Tibial nerve (tissue), 4 donors: ENCODE measurements around the gene SLC30A1. TPM values are rescaled to one million over a fixed set of nuclear protein-coding genes. Genes with fewer than 3 reads are reported as not detected.

Experiments used
- DNase-seq, 2 donors: peaks; one replicate each; pipeline ENCODE4 v3.0.0-alpha.2; 2019; ENCODE audit warnings: low spot score in 2 of 2
- H3K27ac ChIP-seq, 4 donors: fragments of 200-600 bp; sonication (generic) in 3 of 4; one replicate each; pipeline ENCODE4 v1.5.1; 2017 to 2019; ENCODE audit warnings: mild to moderate bottlenecking in 1 of 4
- H3K27me3 ChIP-seq, 2 donors: fragments of 200-600 bp; sonication (generic) in 1 of 2; one replicate each; pipeline versions ENCODE4 v1.5.1 to v1.6.0; 2017 to 2019
- H3K36me3 ChIP-seq, 3 donors: fragments of 200-600 bp; sonication (generic); one replicate each; pipeline ENCODE4 v1.5.1; 2018 to 2019
- H3K4me1 ChIP-seq, 4 donors: fragments of 200-600 bp; sonication (generic) in 3 of 4; one replicate each; pipeline ENCODE4 v1.5.1; 2017 to 2019
- H3K4me3 ChIP-seq, 4 donors: fragments of 200-600 bp; sonication (generic) in 3 of 4; one replicate each; pipeline ENCODE4 v1.5.1; 2017 to 2019; ENCODE audit warnings: mild to moderate bottlenecking in 1 of 4, moderate library complexity in 1 of 4
- H3K9me3 ChIP-seq, 4 donors: fragments of 200-600 bp; sonication (generic) in 3 of 4; one replicate each; pipeline ENCODE4 v1.5.1; 2017 to 2019
- EP300 ChIP-seq, 2 donors: sonication (generic); formaldehyde crosslinking; IDR thresholded peaks; one replicate each; pipeline ENCODE4 v1.6.1; 2017; ENCODE audit warnings: antibody characterized with exemption in 2 of 2, mild to moderate bottlenecking in 1 of 2
- POLR2A ChIP-seq, 2 donors: fragments of 450-650 bp; IDR thresholded peaks; one replicate each; pipeline ENCODE4 v1.6.1; 2017; ENCODE audit warnings: antibody characterized with exemption in 2 of 2, mild to moderate bottlenecking in 2 of 2, moderate library complexity in 2 of 2
- WGBS, 2 donors: methylation state at CpG; one replicate each; pipeline ENCODE4 v1.1.5; 2018; 5-methylcytosine and 5-hydroxymethylcytosine counted together
- total RNA-seq, 4 donors: library from RNA; depleted of rRNA; stranded (reverse); fragments of >200 nt; gene quantifications; one replicate each; pipeline ENCODE4 v1.1.0, GENCODE V29; 2016
- TF ChIP-seq, protein P1 (sequence below), 5 experiments: fragments of 200-600 bp in 3 of 5; fragments of 450-650 bp in 2 of 5; sonication (generic) in 3 of 5; IDR thresholded peaks; one replicate each; pipeline ENCODE4 v1.5.1; 2016 to 2019; ENCODE audit warnings: antibody characterized with exemption in 5 of 5, mild to moderate bottlenecking in 3 of 5, moderate library complexity in 2 of 5

The SLC30A1 gene
- total RNA-seq, 4 donors from 2014 or later = 11.7 to 17.9 (median 16.9) TPM

DNA sequence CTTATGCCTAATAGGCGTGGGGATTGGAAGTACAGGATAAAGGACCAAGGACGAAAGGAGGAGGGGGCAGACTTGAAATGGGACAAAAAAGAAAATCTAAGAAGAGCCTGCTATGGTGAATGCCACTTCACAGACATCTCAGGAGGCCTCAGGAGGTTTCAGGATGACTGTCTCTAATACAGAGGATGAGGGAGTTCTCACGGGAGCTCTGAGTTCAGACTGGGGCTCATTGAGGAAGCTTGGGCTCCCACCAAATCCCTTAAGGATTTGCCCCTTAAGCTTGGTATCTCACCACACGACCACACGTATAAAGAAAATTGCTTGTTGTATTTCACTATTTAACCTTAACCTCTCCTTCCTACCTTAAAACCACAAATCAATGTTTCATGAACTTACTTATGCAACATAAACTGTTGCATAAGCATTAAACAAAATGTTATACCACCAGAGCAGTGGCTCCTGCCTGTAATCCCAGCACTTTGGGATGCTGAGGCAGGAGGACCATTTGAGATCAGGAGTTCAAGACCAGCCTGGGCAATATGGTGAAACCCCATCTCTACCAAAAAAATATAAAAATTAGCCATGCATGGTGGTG, 12.4 kb downstream of the SLC30A1 start:
- Histone ChIP-seq H3K9me3 (no peaks in the 10 kb centered on the region), H3K4me3 (no peak overlapping the region), H3K27me3 (no peaks in the 10 kb centered on the region), H3K36me3 (no peaks in the 10 kb centered on the region), H3K27ac (no peak overlapping the region), H3K4me1 (no peaks in the 10 kb centered on the region)
- 66 to 74% methylated on average over 5 of the region's 5 CpGs for WGBS, 2 donors
- TF ChIP-seq EP300 (IDR thresholded peaks at IDR 0.05) (no peak), POLR2A (IDR thresholded peaks at IDR 0.05) (no peak)
- TF ChIP-seq, protein P1, sequence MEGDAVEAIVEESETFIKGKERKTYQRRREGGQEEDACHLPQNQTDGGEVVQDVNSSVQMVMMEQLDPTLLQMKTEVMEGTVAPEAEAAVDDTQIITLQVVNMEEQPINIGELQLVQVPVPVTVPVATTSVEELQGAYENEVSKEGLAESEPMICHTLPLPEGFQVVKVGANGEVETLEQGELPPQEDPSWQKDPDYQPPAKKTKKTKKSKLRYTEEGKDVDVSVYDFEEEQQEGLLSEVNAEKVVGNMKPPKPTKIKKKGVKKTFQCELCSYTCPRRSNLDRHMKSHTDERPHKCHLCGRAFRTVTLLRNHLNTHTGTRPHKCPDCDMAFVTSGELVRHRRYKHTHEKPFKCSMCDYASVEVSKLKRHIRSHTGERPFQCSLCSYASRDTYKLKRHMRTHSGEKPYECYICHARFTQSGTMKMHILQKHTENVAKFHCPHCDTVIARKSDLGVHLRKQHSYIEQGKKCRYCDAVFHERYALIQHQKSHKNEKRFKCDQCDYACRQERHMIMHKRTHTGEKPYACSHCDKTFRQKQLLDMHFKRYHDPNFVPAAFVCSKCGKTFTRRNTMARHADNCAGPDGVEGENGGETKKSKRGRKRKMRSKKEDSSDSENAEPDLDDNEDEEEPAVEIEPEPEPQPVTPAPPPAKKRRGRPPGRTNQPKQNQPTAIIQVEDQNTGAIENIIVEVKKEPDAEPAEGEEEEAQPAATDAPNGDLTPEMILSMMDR (IDR thresholded peaks at IDR 0.05) = no peak
- no peak for DNase-seq

DNA sequence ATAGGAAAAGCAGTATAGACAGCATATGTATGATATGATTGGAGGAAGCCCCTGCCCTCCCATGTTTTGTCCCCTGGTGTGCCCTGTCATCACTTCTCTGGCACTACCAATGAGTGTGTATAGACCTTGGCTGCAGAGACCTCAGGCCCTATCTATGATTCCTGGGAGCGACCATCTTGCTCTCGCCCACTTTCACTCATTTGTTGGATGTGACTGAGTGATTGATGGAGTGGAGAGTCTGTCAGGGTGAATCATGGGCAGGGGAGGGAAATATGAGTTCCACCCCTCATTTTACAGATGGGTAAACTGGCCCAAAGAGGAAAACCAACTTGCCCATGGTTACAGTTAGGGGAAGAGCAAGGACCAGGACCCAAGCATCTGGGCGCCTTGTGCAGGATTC, 14.9 kb downstream of the SLC30A1 start:
- Histone ChIP-seq H3K9me3 (no peaks in the 10 kb centered on the region), H3K4me1 (no peaks in the 10 kb centered on the region), H3K36me3 (no peaks in the 10 kb centered on the region), H3K27ac (no peak overlapping the region), H3K27me3 (no peaks in the 10 kb centered on the region), H3K4me3 (no peak overlapping the region)
- no peak for DNase-seq
- 81 to 90% methylated on average over 3 of the region's 3 CpGs for WGBS, 2 donors
- TF ChIP-seq EP300 (IDR thresholded peaks at IDR 0.05) (no peak), POLR2A (IDR thresholded peaks at IDR 0.05) (no peak)
- TF ChIP-seq, protein P1 (IDR thresholded peaks at IDR 0.05) = no peak

DNA sequence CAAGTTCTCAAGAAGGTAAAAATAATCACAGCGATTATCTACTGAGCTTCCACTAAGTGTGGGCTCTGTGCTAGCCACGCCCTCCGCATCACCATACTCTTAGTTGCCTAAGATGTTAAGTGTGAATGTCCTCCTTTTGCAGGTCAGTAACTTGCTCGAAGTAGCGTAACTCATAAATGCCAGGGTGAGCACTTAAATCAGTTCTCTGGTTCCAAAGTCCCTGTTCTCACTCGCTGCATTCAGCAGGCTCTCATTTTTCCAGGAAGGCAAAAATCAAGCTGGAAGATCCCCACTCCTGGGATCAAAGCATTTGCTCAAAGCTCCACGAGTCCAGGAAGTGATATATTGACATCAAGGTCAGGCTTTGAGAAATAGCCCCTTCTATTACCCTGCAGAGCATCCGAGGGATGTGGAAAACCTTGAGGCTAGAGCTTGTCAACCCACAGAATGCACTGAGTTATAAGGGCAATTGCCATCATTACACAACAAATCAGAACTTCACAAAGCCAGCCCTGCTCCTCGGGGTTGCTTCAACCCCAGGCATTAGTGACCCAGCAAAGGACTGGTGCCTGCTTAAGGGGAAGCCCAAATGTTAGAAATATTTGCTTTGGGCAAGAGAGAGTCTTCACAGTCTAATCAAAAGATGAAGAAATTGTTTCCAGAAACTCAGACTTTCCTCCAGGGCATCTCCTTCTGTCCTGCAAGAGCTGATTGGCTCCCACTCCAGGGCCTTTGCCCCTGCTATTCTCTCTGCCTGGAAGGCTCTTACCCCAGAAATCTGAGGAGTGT, 19.5 kb downstream of the SLC30A1 start:
- Histone ChIP-seq H3K27ac (no peak overlapping the region), H3K4me3 (no peak overlapping the region), H3K36me3 (no peaks in the 10 kb centered on the region), H3K9me3 (no peaks in the 10 kb centered on the region), H3K4me1 (no peaks in the 10 kb centered on the region), H3K27me3 (no peaks in the 10 kb centered on the region)
- TF ChIP-seq POLR2A (IDR thresholded peaks at IDR 0.05) (no peak), EP300 (IDR thresholded peaks at IDR 0.05) (no peak)
- TF ChIP-seq, protein P1 (IDR thresholded peaks at IDR 0.05) = no peak
- WGBS, 2 donors = 54 to 64% methylated on average over 9 of the region's 9 CpGs
- DNase-seq = no peak

DNA sequence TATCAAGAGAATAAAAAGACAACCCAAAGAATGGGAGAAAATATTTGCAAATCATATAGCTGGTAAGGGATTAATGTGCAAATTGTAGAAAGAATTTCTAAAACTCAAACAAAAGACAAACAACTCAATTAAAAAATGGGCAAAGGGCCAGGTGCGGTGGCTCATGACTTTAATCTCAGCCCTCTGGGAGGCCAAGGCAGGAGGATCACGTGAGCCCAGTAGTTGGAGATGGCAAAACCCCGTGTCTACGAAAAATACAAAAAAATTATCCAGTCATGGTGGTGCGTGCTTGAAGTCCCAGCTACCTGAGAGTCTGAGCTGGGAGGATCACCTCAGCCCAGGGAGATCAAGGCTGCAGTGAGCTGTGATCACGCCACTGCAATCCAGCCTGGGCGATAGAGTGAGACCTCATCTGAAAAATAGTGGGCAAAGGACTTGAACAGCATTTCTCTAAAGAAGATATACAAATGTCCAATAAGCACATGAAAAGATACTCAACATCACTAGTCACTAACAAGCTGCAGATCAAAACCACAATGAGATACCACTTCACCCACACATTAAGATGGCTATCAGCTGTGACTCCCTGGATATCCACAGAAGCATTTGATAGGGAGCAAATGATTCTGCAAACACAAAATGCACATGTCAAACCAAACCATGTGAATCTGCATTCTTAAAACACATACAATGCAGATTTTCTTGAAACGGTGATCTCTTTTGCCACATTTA, 20.9 kb downstream of the SLC30A1 start:
- H3K36me3 ChIP-seq = no peaks in the 10 kb centered on the region
- no peak for DNase-seq

More for the DNA sequence above, 20.9 kb downstream of the SLC30A1 start:
- WGBS, 2 donors = 83 to 90% methylated on average over 8 of the region's 8 CpGs
- Histone ChIP-seq H3K4me3 (no peak overlapping the region), H3K27ac (no peak overlapping the region), H3K4me1 (no peaks in the 10 kb centered on the region), H3K9me3 (no peaks in the 10 kb centered on the region), H3K27me3 (no peaks in the 10 kb centered on the region)
- no peak for TF ChIP-seq POLR2A (IDR thresholded peaks at IDR 0.05)
- TF ChIP-seq, protein P1 (IDR thresholded peaks at IDR 0.05) = no peak
- no peak for TF ChIP-seq EP300 (IDR thresholded peaks at IDR 0.05)
